ENCODE results near the gene TTYH2.

- TF ChIP-seq, protein P1, sequence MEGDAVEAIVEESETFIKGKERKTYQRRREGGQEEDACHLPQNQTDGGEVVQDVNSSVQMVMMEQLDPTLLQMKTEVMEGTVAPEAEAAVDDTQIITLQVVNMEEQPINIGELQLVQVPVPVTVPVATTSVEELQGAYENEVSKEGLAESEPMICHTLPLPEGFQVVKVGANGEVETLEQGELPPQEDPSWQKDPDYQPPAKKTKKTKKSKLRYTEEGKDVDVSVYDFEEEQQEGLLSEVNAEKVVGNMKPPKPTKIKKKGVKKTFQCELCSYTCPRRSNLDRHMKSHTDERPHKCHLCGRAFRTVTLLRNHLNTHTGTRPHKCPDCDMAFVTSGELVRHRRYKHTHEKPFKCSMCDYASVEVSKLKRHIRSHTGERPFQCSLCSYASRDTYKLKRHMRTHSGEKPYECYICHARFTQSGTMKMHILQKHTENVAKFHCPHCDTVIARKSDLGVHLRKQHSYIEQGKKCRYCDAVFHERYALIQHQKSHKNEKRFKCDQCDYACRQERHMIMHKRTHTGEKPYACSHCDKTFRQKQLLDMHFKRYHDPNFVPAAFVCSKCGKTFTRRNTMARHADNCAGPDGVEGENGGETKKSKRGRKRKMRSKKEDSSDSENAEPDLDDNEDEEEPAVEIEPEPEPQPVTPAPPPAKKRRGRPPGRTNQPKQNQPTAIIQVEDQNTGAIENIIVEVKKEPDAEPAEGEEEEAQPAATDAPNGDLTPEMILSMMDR (conservative IDR thresholded peaks at IDR 0.05; ENCODE audit: low read length), result no peak
- TF ChIP-seq EZH2phosphoT487 (IDR thresholded peaks at IDR 0.05; ENCODE audit: borderline replicate concordance, low read depth, low read length), result no peak
These were observed 26.9 kb upstream of the TTYH2 start for GRCh38 chr17:74186498-74186897.
